Skeletal muscle satellite cell (primary cell): ENCODE measurements around the gene DYNC1I1. TPM values are rescaled to one million over a fixed set of nuclear protein-coding genes. Genes with fewer than 3 reads are reported as not detected.

Source experiments
- H3K27me3 ChIP-seq: 2 replicates; pipeline ENCODE4 v1.7.0; 2013; ENCODE audit warnings: low read length; ENCODE audit not compliant: control insufficient read depth, insufficient read depth
- H3K36me3 ChIP-seq: 2 replicates; pipeline ENCODE4 v1.7.0; 2013; ENCODE audit warnings: mild to moderate bottlenecking, control low read depth, low read length; ENCODE audit not compliant: insufficient read depth
- H3K4me1 ChIP-seq: 2 replicates; pipeline ENCODE4 v1.7.0; 2013; ENCODE audit warnings: low read length; ENCODE audit not compliant: control insufficient read depth, insufficient read depth
- H3K4me2 ChIP-seq: 2 replicates; pipeline ENCODE4 v1.7.0; 2013; ENCODE audit warnings: mild to moderate bottlenecking, low read length
- H3K4me3 ChIP-seq: 2 replicates; pipeline ENCODE4 v1.7.0; 2013; ENCODE audit warnings: low read length
- H3K9ac ChIP-seq: 2 replicates; pipeline ENCODE4 v1.7.0; 2013; ENCODE audit warnings: mild to moderate bottlenecking, low read depth, low read length, moderate library complexity
- H3K9me3 ChIP-seq: replicated peaks from 2 replicates; pipeline ENCODE4 v1.7.0; 2013; ENCODE audit warnings: mild to moderate bottlenecking, control low read depth, low read length
- total RNA-seq: library from RNA; depleted of rRNA; stranded (reverse); fragments of >200 nt; gene quantifications from 2 replicates; pipeline ENCODE4 v1.2.3, GENCODE V29; 2012; rRNA removed

Gene DYNC1I1
- total RNA-seq = 0.76 and 4.6 TPM in 2 replicates

DNA sequence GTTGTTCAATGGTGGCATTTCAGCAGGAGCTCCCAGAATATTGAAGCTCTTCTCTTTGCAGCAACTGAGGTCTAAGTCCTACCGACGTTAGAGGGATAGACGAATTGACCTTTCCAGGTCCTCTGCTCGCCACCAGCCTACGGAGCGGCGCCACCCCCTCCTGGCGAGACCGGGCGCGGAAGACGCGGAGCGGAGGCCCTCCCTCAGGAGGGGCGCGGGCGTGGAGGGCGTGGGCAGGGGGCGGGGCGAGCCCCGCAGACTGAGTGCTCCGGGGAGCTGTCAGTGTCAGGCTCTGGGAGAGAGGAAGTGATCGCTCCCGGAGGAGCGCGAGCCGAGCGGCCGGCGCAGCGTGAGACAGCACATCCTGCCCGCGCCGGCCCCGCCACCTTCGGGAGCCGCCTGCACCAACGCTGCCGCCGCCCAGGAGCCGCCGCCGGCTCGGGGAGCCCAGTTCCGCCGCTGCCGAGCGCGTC lies at the start of gene DYNC1I1:
Gene DYNC1I1, plus strand, starts transcription at position 257 of the 473 bp plus-strand sequence. CDS start 32,176 bp downstream, outside the sequence.
- no peaks in the 10 kb centered on the region for H3K4me1 ChIP-seq
- peak within 1 kb of the TSS; percentile 81 for H3K9ac ChIP-seq
- H3K36me3 ChIP-seq = no peaks in the 10 kb centered on the region
- peak within 1 kb of the TSS; percentile 96 for H3K4me2 ChIP-seq
- no peaks in the 10 kb centered on the region for H3K9me3 ChIP-seq
- H3K4me3 ChIP-seq = peak within 1 kb of the TSS; percentile 83
- H3K27me3 ChIP-seq = no peaks in the 10 kb centered on the region

GRCh38 chr7:95723583-95724180 lies 48.7 kb upstream of the DYNC1I1 start:
- H3K9me3 ChIP-seq = no peaks in the 10 kb centered on the region
- no peak overlapping the region for H3K4me2 ChIP-seq
- no peak overlapping the region for H3K4me3 ChIP-seq
- no peaks in the 10 kb centered on the region for H3K36me3 ChIP-seq
- no peaks in the 10 kb centered on the region for H3K27me3 ChIP-seq
- H3K9ac ChIP-seq = no peak overlapping the region
- no peaks in the 10 kb centered on the region for H3K4me1 ChIP-seq

DNA sequence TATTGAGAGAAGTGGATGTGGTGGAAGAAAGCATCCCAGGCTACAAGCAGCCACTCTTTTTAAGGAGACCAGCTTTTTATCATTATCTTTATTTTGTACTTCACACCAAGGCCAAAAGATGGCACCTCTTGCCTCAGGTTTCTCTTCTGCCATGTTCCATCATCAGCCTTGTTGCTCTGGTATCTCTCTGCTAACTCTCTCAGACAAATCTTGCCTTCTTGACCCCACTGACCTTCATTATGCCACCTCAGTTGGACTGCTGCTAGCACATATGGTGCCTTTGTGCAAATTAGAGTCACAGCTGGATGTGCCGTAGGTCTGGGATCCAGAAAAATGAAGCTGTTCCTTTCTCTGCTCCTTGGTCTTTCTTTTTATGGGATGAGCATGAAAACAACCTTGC lies 47.1 kb upstream of the DYNC1I1 start:
- Histone ChIP-seq H3K27me3 (no peaks in the 10 kb centered on the region), H3K4me1 (no peaks in the 10 kb centered on the region), H3K9me3 (no peaks in the 10 kb centered on the region), H3K4me2 (no peak overlapping the region), H3K9ac (no peak overlapping the region), H3K4me3 (no peak overlapping the region), H3K36me3 (no peaks in the 10 kb centered on the region)

GRCh38 chr7:95730493-95731280 lies 41.7 kb upstream of the DYNC1I1 start:
- H3K9me3 ChIP-seq = no peaks in the 10 kb centered on the region
- no peaks in the 10 kb centered on the region for H3K4me1 ChIP-seq
- H3K9ac ChIP-seq = no peak overlapping the region
- H3K4me3 ChIP-seq = no peak overlapping the region
- no peak overlapping the region for H3K4me2 ChIP-seq
- peaks cover 4% of the 10 kb centered on the region for H3K27me3 ChIP-seq
- no peaks in the 10 kb centered on the region for H3K36me3 ChIP-seq

- Histone ChIP-seq H3K27me3 (peaks cover 6% of the 10 kb centered on the region), H3K36me3 (no peaks in the 10 kb centered on the region), H3K4me3 (no peak overlapping the region), H3K9me3 (no peaks in the 10 kb centered on the region), H3K9ac (no peak overlapping the region), H3K4me1 (no peaks in the 10 kb centered on the region), H3K4me2 (no peak overlapping the region)
Measured at GRCh38 chr7:95736635-95737034, 35.7 kb upstream of the DYNC1I1 start.

- Histone ChIP-seq H3K4me3 (no peak overlapping the region), H3K36me3 (no peaks in the 10 kb centered on the region), H3K9ac (no peak overlapping the region), H3K4me1 (no peaks in the 10 kb centered on the region), H3K4me2 (no peak overlapping the region), H3K9me3 (no peaks in the 10 kb centered on the region), H3K27me3 (peaks cover 6% of the 10 kb centered on the region)
Measured at GRCh38 chr7:95737828-95738505, 34.4 kb upstream of the DYNC1I1 start.

- Histone ChIP-seq H3K4me3 (no peak overlapping the region), H3K4me2 (no peak overlapping the region), H3K9me3 (no peaks in the 10 kb centered on the region), H3K9ac (no peak overlapping the region), H3K36me3 (no peaks in the 10 kb centered on the region), H3K4me1 (no peaks in the 10 kb centered on the region), H3K27me3 (no peaks in the 10 kb centered on the region)
Measured at GRCh38 chr7:95749044-95749443, 23.3 kb upstream of the DYNC1I1 start.

DNA sequence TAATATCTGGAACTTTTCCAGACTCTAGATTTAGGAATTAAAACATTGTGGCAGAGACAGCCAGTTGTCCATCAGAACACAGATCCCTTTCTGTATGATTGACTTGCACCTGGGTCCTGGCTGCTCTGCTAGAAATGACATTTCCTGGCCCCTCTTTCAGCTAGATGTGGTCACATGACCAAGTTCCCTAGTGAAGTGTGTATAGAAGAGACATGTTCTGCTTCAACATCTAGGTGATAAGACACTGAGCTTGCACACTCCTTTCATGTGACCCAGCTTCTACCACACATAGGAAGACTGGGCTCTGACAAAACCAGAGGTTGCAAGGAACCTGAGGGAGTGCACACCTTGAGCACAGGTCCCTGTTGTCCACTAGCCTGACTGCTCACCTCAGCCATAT lies 22.8 kb upstream of the DYNC1I1 start:
- Histone ChIP-seq H3K4me1 (no peaks in the 10 kb centered on the region), H3K4me2 (no peak overlapping the region), H3K27me3 (no peaks in the 10 kb centered on the region), H3K9ac (no peak overlapping the region), H3K4me3 (no peak overlapping the region), H3K36me3 (no peaks in the 10 kb centered on the region), H3K9me3 (no peaks in the 10 kb centered on the region)

- H3K27me3 ChIP-seq = no peaks in the 10 kb centered on the region
- H3K4me1 ChIP-seq = no peaks in the 10 kb centered on the region
- H3K4me3 ChIP-seq = no peak overlapping the region
- no peaks in the 10 kb centered on the region for H3K36me3 ChIP-seq
- H3K9me3 ChIP-seq = no peaks in the 10 kb centered on the region
- no peak overlapping the region for H3K4me2 ChIP-seq
- H3K9ac ChIP-seq = no peak overlapping the region
Measured at GRCh38 chr7:95753440-95753839, 18.9 kb upstream of the DYNC1I1 start.

- Histone ChIP-seq H3K4me3 (no peak overlapping the region), H3K9ac (no peak overlapping the region), H3K9me3 (no peaks in the 10 kb centered on the region), H3K4me1 (no peaks in the 10 kb centered on the region), H3K27me3 (no peaks in the 10 kb centered on the region), H3K36me3 (no peaks in the 10 kb centered on the region), H3K4me2 (no peak overlapping the region)
Measured at GRCh38 chr7:95755277-95755934, 16.9 kb upstream of the DYNC1I1 start.

GRCh38 chr7:95758187-95758586 lies 14.2 kb upstream of the DYNC1I1 start:
- H3K9ac ChIP-seq = no peak overlapping the region
- no peaks in the 10 kb centered on the region for H3K9me3 ChIP-seq
- H3K36me3 ChIP-seq = no peaks in the 10 kb centered on the region
- no peaks in the 10 kb centered on the region for H3K4me1 ChIP-seq
- no peak overlapping the region for H3K4me2 ChIP-seq
- H3K4me3 ChIP-seq = no peak overlapping the region
- peaks cover 3% of the 10 kb centered on the region for H3K27me3 ChIP-seq
